ENCODE data around the gene IGFBP1.

GRCh38 chr7:45872116-45873034 is 15.9 kb upstream of the IGFBP1 start:
- peak in 1 of 11 experiments; percentile 42 for TF ChIP-seq CTCF (IDR thresholded peaks at IDR 0.05 in 8 of 11, conservative IDR thresholded peaks at IDR 0.05 in 3 of 11)
- no peak for TF ChIP-seq POLR2A (IDR thresholded peaks at IDR 0.05)
